HG03558 (cell line): ENCODE data around the gene CEACAM16.

Experiments
- ATAC-seq: cut with Tn5 transposase; IDR thresholded peaks from one replicate; pipeline ENCODE4 v1.9.1; 2021; ENCODE audit warnings: moderate number of reproducible peaks; ENCODE audit not compliant: unreplicated experiment; ENCODE audit errors: extremely low read depth

CEACAM16 gene

GRCh38 chr19:44741841-44742329 lies 42.9 kb downstream of the CEACAM16 start:
- ATAC-seq: no peak

- no peak for ATAC-seq
These were observed 43.5 kb downstream of the CEACAM16 start for GRCh38 chr19:44742330-44743061.

- no peak for ATAC-seq
These were observed 46.0 kb downstream of the CEACAM16 start for GRCh38 chr19:44744871-44745332.

DNA sequence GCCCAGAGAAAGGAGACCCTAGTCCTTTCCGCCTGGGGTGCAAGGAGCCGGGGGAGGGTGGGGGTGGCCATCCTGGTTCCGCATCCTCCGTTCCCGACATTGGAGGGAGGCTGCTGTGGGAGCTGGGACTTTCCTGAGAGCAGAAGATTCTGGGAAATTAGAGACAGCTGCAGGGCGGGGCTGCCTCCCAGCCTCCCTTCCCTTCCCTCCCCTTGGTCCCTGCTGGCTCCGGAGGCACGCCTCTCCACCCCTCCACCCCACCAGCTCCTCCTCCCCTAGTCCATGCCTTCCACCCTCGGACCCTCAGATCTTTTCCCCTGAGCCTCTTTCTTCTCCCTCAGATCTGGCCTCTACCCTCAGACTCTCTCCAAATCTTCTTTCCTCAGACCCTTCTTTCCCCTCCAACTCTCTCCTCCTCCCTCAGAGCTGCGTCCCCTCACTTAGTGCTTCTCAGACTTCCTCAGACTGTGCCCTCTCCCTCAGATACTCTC lies 46.4 kb downstream of the CEACAM16 start:
- ATAC-seq: no peak

GRCh38 chr19:44745887-44746600 lies 47.1 kb downstream of the CEACAM16 start:
- no peak for ATAC-seq

DNA sequence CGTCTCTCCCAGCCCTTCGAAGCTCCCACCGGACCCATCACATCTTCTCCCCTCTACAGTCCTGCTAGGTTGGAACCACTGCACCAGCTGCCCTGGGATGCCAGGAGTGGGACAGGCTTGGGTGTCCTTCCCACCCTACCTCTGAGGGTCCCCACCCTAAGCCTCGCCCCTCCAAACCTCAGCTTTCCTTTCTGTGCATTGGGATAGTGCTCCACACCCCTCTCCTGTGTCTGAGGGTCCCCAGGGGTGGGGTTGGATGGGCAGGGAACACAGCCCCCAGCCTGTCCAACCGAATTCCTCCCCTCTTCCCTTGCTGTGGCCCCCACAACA lies 47.6 kb downstream of the CEACAM16 start:
- no peak for ATAC-seq

- ATAC-seq: no peak
These were observed 48.2 kb downstream of the CEACAM16 start for GRCh38 chr19:44746946-44747738.

GRCh38 chr19:44747739-44748425 lies 48.9 kb downstream of the CEACAM16 start:
- no peak for ATAC-seq

GRCh38 chr19:44748426-44749254 lies 49.7 kb downstream of the CEACAM16 start, which contains the start of gene BCL3:
Gene BCL3, plus strand, starts transcription at chr19:44748708. Its CDS starts 83 bp downstream, at chr19:44748791.
- ATAC-seq: no peak

DNA sequence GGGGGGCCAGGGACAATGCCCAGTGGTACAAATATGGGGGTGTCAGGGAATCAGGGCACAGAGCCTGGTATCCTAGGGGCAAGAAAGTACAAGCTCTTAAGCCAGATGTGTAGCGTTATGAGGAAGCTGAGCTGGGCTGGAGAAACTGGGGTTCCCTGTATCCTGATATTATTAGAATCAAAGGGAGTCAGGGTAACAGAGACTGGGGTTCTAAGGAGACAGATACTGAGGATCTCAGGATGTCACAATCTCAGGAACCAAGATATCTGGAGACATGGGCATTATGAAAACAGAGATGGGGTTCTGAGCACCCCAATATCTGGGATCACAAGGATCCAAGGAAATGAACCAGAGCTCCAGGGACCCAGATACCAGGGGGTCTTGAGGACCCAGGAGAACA lies 50.3 kb downstream of the CEACAM16 start:
- ATAC-seq: no peak

- ATAC-seq: no peak
These were observed 51.0 kb downstream of the CEACAM16 start for GRCh38 chr19:44749994-44750393.

DNA sequence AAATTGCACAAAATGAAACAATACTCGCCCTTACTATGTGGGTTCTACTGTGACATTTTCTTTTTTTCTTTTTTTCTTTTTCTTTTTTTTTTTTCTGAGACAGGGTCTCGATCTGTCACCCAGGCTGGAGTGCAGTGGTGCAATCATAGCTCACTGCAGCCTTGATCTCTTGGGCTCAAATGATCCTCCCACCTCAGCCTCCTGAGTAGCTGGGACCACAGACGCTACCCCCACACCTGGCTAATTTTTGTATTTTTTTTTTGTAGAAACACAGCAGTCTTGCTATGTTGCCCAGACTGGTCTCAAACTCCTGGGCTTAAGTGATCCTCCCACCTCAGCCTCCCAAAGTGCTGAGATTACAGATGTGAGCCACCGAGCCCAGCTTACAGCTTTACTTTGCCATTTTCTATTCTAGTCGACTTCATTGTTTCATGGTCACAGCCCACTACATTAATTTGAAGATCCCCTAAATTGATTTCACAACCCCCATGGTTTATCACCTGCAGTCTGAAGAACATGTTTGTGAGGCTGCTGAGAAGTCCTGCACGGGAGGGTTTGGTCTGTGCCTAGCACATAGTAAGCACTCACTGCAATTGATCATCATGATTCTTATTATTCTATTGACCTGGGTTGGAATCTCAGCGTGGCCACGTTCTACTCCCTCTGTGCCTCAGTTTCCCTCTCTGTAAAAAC lies 53.3 kb downstream of the CEACAM16 start:
- ATAC-seq: no peak

GRCh38 chr19:44752816-44753625 lies 54.1 kb downstream of the CEACAM16 start:
- ATAC-seq: peak; percentile 26

GRCh38 chr19:44753626-44753931 lies 54.6 kb downstream of the CEACAM16 start:
- no peak for ATAC-seq

GRCh38 chr19:44753932-44754749 lies 55.2 kb downstream of the CEACAM16 start:
- ATAC-seq: no peak

- ATAC-seq: no peak
These were observed 55.8 kb downstream of the CEACAM16 start for GRCh38 chr19:44754750-44755080.

- no peak for ATAC-seq
These were observed 56.3 kb downstream of the CEACAM16 start for GRCh38 chr19:44755219-44755618.
